Gastrocnemius medialis (tissue), 4 donors: ENCODE measurements around the gene HSF2BP.

Experiments used
- CTCF ChIP-seq, 5 experiments: fragments of 450-650 bp in 3 of 5; fragments of 200-600 bp in 2 of 5; sonication (generic) in 2 of 5; IDR thresholded peaks in 4 of 5; conservative IDR thresholded peaks in 1 of 5; 1 replicate in 4 of 5; 2 replicates in 1 of 5; pipeline ENCODE4 v1.5.1; 2016 to 2019; ENCODE audit warnings: antibody characterized with exemption in 5 of 5, mild to moderate bottlenecking in 3 of 5, moderate library complexity in 3 of 5
- POLR2A ChIP-seq, 2 donors: fragments of 450-650 bp; IDR thresholded peaks; one replicate each; pipeline ENCODE4 v1.6.1; 2017; ENCODE audit warnings: antibody characterized with exemption in 2 of 2, mild to moderate bottlenecking in 2 of 2, moderate library complexity in 2 of 2

GRCh38 chr21:43659136-43660000 lies at the start of gene HSF2BP, which contains the start of gene RRP1B:
- TF ChIP-seq CTCF (IDR thresholded peaks at IDR 0.05 in 4 of 5, conservative IDR thresholded peaks at IDR 0.05 in 1 of 5): peak in 4 of 5 experiments; percentile 7 to 37 (median 26)
- TF ChIP-seq POLR2A (IDR thresholded peaks at IDR 0.05): peak; percentile 55 to 79
